ENCODE measurements around the gene PRRT4. TPM values are rescaled to one million over a fixed set of nuclear protein-coding genes. Genes with fewer than 3 reads are reported as not detected.

The PRRT4 gene
- total and polyA plus RNA-seq, 2 of the 13 experiments (the other 11 are each of a cell fraction or from before 2014, with no cell fraction given): not detected

DNA sequence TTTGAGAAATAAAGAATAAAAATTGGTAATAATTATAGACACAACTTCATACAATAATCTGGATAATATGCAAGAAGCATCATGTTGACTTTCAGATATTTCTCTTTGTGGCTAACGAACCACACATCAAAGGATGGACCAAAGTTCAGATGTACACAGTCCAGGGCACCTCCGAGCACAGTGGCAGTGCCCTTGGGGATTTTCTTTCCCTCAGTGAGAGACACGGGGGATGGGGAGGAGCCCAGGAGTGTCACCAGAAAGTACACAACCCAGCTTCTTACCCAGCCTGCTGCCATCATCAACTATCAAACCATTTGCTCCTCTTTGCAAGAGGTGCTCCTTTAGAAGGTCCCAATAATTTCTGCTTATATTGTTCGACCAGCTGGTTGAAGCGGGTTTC lies 51.0 kb downstream of the PRRT4 start (continued):
- TF ChIP-seq MIXL1 (CRISPR knock-in tag; IDR thresholded peaks at IDR 0.05) (peak; percentile 71; the same call in 1 of the 2 replicates), KDM1A (CRISPR knock-in tag; IDR thresholded peaks at IDR 0.05) (peak; percentile 58; the same call in 1 of the 2 replicates), ZNF326 (CRISPR knock-in tag; IDR thresholded peaks at IDR 0.05; ENCODE audit: borderline replicate concordance) (no peak), ZNF235 (CRISPR knock-in tag; IDR thresholded peaks at IDR 0.05; ENCODE audit: borderline replicate concordance) (no peak), IRF2 (CRISPR knock-in tag; IDR thresholded peaks at IDR 0.05) (peak; percentile 36; the same call in 1 of the 2 replicates), SETDB1 (CRISPR knock-in tag; IDR thresholded peaks at IDR 0.05; ENCODE audit: borderline replicate concordance) (no peak), ZBTB7B (CRISPR knock-in tag; IDR thresholded peaks at IDR 0.05) (no peak), ZNF34 (CRISPR knock-in tag; IDR thresholded peaks at IDR 0.05; ENCODE audit: borderline replicate concordance) (no peak), MED1 (CRISPR knock-in tag; IDR thresholded peaks at IDR 0.05) (peak; percentile 73), ZNF850 (CRISPR knock-in tag; conservative IDR thresholded peaks at IDR 0.05) (no peak), PHF5A (CRISPR knock-in tag; IDR thresholded peaks at IDR 0.05; ENCODE audit: low read depth, unreplicated experiment) (no peak), NR3C1 (CRISPR knock-in tag; IDR thresholded peaks at IDR 0.05) (no peak), RBM39 (IDR thresholded peaks at IDR 0.05; ENCODE audit: low read depth, low read length, poor library complexity, severe bottlenecking) (no peak), ZNF232 (CRISPR knock-in tag; IDR thresholded peaks at IDR 0.05; ENCODE audit: borderline replicate concordance) (no peak), CREM (IDR thresholded peaks at IDR 0.05) (peak; percentile 63), CREM (CRISPR knock-in tag; IDR thresholded peaks at IDR 0.05) (no peak)
- TF ChIP-seq, protein P1, sequence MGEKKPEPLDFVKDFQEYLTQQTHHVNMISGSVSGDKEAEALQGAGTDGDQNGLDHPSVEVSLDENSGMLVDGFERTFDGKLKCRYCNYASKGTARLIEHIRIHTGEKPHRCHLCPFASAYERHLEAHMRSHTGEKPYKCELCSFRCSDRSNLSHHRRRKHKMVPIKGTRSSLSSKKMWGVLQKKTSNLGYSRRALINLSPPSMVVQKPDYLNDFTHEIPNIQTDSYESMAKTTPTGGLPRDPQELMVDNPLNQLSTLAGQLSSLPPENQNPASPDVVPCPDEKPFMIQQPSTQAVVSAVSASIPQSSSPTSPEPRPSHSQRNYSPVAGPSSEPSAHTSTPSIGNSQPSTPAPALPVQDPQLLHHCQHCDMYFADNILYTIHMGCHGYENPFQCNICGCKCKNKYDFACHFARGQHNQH (CRISPR knock-in tag; IDR thresholded peaks at IDR 0.05): peak; percentile 64; the same call in 1 of the 2 replicates
- TF ChIP-seq, protein P2, sequence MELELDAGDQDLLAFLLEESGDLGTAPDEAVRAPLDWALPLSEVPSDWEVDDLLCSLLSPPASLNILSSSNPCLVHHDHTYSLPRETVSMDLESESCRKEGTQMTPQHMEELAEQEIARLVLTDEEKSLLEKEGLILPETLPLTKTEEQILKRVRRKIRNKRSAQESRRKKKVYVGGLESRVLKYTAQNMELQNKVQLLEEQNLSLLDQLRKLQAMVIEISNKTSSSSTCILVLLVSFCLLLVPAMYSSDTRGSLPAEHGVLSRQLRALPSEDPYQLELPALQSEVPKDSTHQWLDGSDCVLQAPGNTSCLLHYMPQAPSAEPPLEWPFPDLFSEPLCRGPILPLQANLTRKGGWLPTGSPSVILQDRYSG (CRISPR knock-in tag; IDR thresholded peaks at IDR 0.05): no peak
- TF ChIP-seq, protein P3, sequence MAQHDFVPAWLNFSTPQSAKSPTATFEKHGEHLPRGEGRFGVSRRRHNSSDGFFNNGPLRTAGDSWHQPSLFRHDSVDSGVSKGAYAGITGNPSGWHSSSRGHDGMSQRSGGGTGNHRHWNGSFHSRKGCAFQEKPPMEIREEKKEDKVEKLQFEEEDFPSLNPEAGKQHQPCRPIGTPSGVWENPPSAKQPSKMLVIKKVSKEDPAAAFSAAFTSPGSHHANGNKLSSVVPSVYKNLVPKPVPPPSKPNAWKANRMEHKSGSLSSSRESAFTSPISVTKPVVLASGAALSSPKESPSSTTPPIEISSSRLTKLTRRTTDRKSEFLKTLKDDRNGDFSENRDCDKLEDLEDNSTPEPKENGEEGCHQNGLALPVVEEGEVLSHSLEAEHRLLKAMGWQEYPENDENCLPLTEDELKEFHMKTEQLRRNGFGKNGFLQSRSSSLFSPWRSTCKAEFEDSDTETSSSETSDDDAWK (CRISPR knock-in tag; IDR thresholded peaks at IDR 0.05): no peak
- TF ChIP-seq, protein P4, sequence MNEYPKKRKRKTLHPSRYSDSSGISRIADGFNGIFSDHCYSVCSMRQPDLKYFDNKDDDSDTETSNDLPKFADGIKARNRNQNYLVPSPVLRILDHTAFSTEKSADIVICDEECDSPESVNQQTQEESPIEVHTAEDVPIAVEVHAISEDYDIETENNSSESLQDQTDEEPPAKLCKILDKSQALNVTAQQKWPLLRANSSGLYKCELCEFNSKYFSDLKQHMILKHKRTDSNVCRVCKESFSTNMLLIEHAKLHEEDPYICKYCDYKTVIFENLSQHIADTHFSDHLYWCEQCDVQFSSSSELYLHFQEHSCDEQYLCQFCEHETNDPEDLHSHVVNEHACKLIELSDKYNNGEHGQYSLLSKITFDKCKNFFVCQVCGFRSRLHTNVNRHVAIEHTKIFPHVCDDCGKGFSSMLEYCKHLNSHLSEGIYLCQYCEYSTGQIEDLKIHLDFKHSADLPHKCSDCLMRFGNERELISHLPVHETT (CRISPR knock-in tag; conservative IDR thresholded peaks at IDR 0.05): no peak
- TF ChIP-seq, protein P5, sequence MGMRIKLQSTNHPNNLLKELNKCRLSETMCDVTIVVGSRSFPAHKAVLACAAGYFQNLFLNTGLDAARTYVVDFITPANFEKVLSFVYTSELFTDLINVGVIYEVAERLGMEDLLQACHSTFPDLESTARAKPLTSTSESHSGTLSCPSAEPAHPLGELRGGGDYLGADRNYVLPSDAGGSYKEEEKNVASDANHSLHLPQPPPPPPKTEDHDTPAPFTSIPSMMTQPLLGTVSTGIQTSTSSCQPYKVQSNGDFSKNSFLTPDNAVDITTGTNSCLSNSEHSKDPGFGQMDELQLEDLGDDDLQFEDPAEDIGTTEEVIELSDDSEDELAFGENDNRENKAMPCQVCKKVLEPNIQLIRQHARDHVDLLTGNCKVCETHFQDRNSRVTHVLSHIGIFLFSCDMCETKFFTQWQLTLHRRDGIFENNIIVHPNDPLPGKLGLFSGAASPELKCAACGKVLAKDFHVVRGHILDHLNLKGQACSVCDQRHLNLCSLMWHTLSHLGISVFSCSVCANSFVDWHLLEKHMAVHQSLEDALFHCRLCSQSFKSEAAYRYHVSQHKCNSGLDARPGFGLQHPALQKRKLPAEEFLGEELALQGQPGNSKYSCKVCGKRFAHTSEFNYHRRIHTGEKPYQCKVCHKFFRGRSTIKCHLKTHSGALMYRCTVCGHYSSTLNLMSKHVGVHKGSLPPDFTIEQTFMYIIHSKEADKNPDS (CRISPR knock-in tag; IDR thresholded peaks at IDR 0.05): no peak
- TF ChIP-seq, protein P6, sequence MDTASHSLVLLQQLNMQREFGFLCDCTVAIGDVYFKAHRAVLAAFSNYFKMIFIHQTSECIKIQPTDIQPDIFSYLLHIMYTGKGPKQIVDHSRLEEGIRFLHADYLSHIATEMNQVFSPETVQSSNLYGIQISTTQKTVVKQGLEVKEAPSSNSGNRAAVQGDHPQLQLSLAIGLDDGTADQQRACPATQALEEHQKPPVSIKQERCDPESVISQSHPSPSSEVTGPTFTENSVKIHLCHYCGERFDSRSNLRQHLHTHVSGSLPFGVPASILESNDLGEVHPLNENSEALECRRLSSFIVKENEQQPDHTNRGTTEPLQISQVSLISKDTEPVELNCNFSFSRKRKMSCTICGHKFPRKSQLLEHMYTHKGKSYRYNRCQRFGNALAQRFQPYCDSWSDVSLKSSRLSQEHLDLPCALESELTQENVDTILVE (CRISPR knock-in tag; IDR thresholded peaks at IDR 0.05): peak; percentile 55; the same call in 1 of the 2 replicates

All from HepG2 (cell line).